Activated CD8-positive, alpha-beta memory T cell treated with anti-CD3 and anti-CD28 coated beads for 1 hour (primary cell): ENCODE data around the gene AZI2.

Experiments used
- DNase-seq, 2 donors: peaks; one replicate each; pipeline ENCODE4 v3.0.0-alpha.2; 2020; ENCODE audit warnings: low read depth in 1 of 2; ENCODE audit errors: extremely low read depth in 1 of 2

AZI2 gene

DNA sequence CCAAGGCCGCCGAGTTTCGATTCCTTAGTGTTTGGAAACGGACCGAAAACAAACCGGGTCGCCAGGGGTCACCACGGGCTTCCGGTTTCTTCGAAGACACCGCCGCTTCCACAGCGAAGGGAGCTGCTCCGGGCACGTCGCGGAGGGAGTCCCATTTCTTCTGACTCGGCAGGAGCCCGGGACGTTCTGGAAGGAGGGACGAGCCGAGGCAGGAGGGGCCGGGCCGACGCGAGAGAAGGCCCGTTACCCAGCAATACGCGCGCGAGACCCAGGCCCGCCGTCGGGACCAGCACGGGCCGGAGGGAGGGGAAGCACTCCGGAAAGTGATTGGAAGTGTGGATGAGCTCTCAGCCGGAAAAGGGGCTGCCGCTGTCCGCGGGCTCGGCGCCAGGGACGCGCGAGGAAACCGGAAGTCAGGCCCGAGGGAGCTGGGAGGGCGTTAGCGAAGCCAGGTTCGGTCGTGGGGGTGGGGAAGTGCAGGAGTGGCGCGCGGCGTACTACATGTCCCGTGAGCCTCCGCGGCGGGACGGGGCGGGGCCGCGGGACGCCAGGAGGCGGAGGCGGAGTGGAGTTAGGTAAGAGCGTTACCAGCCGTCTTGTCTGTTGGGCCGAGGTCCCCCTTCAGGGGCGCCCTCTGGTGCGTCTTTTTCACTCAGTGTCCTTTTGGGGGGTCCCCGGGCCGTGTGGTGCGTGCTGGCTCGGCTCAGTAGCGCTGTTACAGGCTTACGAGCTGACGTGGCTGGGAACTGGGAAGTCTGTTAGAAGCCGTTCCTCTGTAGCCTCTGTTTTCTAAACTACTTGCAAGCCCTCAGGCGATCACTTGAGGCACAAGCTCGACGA lies at the start of gene AZI2, which contains the start of gene ZCWPW2:
Gene AZI2, minus strand, starts transcription at position 196 of the 840 bp plus-strand sequence. CDS start 8,207 bp downstream, outside the sequence.
Gene ZCWPW2, plus strand, starts transcription at position 93 of the 840 bp plus-strand sequence. CDS start 64,348 bp downstream, outside the sequence.
- peak; percentile 73 to 87 for DNase-seq

DNA sequence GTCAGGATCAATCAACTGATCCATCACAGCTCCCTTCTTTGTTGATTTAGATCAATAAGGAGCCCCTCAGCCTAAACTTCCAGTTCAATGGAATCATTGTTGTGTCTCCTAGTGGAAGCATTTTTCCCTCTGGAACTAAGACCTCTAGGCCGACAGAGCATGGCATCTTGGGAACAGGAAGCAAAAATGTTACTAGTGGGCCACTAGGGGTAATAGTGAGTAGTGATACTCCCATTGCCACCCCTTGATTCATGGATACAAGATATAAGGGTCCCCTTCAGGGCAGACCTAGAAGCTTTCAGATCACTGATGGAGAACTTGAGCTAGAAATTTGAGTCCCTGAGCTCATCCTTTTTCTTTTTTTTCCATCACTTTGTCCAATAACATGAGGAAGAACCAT lies 40.4 kb upstream of the AZI2 start:
- DNase-seq, result no peak

DNA sequence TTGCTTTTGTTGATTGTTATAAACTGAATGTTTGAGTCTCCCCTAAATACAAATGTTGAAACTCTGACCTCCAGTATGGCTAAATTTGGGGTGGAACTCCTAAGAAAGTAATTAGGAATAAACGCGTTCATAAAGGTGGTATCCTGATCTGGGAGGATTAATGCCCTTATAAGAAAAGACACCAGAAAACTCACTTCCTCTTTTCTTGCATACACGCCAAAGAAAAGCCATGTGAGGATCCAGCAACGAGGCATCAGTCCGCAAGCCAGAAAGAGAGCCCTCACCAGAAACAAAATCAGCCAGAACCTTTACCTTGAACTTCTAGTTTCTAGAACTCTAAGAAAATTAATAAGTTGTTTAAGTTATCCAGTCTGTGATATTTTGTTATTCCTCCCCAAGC lies 37.4 kb upstream of the AZI2 start:
- DNase-seq, result no peak

DNA sequence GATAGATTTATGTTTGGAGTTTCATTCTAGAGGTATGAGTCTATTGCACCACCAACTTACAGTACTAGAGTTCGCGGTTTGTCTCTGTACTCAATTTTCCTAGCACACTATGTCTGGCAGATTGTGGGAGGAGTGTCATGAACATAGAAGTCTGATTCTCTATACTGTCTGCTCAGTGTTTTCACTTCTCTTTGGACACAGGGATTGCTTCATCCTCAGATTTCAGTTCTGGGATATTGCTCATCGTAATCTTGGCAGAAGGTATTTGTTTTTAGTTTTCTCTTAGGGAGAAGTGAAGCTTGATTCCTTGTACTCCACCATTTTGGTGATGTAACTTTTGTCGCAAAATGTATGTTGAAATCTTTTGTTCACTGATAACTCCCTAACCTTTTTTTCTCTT lies 27.8 kb upstream of the AZI2 start:
- DNase-seq, result no peak

- DNase-seq, result no peak
Measured at GRCh38 chr3:28349469-28350000, 911 bp upstream of the AZI2 start.

GRCh38 chr3:28348265-28348628 lies 377 bp downstream of the AZI2 start:
- no peak for DNase-seq

GRCh38 chr3:28347374-28348264 lies 1.0 kb downstream of the AZI2 start:
- no peak for DNase-seq

GRCh38 chr3:28345690-28346089 lies 2.9 kb downstream of the AZI2 start:
- no peak for DNase-seq

DNA sequence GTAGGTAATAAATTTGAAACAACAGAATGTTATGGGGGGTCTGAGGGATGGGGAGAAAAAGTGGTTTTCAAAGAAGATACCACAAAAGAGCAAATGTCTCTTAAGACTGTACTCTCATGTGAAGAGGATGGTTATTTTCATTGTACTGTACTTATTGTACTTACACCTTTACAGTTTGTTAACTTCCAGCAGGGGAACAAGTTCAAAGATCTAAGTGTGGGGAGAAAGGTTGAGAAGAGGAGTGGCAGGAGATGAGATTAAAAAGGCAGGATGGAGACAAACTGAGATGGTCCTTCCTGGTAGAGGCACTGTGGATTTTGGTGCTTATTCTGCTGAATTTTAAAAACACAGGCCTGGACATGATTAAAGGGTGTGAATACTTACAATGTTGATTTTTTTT lies 5.5 kb downstream of the AZI2 start:
- no peak for DNase-seq

- DNase-seq, result no peak
Measured at GRCh38 chr3:28337230-28337629, 11.4 kb downstream of the AZI2 start.

- DNase-seq, result no peak
Measured at GRCh38 chr3:28335246-28335645, 13.4 kb downstream of the AZI2 start.

- DNase-seq, result no peak
Measured at GRCh38 chr3:28334552-28334951, 14.1 kb downstream of the AZI2 start.

DNA sequence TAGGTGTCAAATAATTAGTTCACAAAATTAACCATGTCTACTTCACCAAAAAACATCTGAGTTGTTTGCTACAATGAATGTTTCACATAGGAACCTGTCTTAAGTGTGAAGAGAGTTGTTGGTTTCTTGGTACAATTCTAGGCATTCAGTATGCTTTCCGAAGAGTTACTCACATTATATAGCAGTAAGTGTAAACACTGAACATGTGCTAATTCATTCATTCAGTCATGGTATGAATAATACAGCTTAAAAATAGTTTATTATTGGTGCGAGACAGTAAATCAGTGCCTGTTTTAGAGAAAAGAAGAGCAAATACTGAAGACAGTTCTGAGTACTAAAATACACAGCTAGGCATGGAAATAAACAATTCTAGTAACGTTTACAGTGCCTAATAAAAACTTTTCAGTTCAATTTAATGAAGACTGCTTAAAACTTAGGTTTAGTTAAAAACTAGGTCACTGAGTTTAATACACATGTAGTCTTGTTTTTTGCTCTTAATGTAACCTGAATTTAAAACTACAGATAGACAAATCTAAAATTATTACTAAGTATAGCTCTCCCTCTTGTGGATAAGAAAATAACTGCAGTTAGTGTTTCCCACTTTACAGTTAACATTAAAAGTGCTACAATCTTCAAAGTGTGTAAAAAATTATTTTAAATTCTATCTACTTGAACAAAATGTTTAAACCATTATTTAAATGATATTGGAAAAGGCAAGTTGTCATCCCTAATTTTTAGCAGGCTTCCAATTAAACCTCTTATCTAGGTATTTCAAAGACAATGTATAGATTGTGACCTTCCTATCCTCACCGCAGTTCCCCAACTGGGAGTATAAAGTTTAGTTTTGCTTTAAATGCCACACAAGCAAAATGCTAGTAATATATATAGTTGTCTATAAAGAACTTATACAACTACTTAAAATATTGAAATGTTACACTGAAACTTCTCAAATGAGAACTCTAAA lies 20.2 kb downstream of the AZI2 start:
- DNase-seq, result no peak

DNA sequence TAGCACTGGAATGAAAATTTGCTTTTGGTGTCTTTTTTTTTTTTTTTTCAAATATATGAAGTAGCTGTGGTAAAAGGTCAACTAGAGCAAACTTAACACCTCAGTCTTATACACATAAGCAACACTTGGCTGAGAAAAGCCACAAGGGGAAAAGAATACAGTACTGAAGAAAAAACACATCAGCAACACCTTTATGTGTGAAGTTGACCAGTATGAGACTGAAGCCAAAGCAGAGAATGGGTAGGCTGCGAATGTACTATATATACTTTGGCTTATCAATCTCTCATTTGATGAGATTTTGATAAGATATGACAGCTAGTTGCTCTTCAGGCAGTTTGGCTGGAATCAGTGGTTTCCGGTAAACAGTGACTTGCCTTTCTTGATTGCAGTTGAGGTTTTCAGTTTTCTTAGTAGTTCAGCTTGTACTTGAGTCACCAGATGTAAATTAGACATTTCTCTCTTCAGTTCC lies 22.1 kb downstream of the AZI2 start:
- no peak for DNase-seq

DNA sequence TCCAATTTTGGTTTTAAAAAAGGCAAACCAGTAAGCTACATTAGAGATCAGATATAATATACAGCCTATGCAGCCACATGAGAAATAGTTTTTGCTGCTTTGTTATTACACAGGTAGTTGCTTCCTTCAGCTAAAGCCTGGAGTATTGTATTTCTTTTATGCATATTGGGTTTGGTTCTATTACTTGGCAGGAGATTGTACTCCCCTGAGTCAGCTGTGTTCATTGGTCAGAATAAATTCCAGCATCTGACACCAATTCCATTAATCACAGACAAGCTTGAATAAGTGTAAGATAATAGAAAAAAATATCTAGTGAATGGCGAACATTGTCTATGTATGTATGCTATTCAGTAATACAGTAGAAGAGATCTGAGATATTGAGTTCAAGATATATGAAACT lies 26.2 kb downstream of the AZI2 start:
- DNase-seq, result no peak

DNA sequence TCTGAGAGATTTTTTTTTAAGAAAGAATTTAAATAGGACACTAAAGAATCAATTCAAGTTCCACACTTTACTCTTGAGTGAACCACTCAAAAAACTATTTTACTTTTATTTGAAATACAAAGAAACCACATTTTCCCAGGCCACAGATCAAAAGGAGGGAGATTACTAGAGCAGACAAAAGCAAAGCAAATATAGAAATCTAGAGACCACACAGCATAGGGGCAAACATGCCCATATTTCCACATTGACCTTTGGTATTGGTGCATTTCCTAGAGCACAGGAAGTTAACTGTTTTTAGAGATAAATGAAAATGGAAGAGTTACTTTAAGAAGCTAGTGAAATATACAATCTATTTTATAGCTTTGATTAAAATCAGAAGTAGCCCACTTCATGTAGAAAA lies 27.6 kb downstream of the AZI2 start:
- no peak for DNase-seq

DNA sequence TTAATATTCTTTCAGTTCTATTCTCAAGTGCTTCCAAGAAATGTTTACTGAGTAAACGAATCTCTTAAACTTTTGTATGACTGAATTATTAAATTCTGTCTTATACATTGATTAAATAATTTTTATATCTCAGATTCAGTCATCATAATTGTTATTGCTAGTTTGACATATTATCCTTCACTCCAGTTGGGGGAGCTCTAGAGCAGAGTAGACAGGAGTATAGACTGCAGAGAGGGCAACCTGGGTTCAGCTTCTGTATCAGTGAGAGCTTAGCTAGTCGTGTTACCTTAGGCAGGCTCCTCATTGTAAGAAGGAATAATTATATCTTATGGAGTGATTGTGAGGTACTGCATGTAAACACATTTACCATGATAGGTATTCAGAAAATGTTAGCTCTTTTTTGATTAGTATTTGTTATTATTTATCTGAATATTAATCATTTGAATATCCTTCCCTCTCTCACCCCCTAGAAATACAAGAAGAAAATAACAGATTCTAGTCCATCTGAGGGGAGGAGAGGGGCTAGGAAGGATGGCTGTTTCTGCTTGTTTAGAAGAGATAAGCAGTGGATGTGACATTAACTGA lies 31.1 kb downstream of the AZI2 start:
- DNase-seq, result peak in 1 of 2 donors; percentile 1

DNA sequence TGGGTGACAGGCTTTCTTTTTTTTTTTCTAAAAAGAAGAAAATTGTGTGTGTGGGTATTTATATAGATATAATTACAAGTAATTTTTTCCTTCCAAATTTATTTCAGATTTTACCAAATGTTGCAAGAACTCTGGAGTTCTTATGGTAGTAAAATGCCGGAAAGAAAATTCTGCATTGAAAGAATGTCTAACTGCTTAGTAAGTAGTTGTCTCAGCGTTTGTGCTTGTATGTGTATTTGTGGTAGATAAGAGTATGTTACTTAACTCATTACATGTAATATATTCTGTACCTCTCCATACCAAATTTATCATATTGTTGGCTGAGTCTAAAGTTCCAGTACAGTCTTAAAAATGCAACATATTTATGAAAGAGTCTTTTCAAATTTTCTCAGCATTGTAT lies 32.4 kb downstream of the AZI2 start:
- DNase-seq, result no peak

DNA sequence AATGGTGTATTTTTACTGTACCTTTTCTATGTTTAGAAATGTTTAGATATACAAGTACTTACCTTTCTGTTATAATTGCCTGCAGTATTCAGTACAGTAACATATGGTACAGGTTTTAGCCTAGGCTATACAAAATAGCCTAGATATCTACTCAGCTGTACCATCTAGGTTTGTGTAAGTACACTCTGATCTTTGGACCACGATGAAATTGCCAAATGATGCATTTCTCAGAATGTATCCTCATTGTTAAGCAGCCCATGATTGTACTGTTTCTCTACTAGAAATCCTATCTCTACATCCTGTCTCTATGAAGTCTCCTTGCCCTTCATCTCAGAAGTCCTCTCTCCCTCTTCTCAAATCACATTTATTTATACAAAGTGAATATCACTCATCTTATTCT lies 32.9 kb downstream of the AZI2 start:
- DNase-seq, result no peak

- no peak for DNase-seq
Measured at GRCh38 chr3:28308196-28308595, 40.4 kb downstream of the AZI2 start.
